Measurements from ENCODE around the gene CD22.

Gene CD22

GRCh38 chr19:35313587-35313986 lies 15.4 kb upstream of the CD22 start:
- H3K4me3 ChIP-seq (ENCODE audit: control insufficient read depth, low read depth, low read length) = no peak overlapping the region
- TF ChIP-seq, protein P1, sequence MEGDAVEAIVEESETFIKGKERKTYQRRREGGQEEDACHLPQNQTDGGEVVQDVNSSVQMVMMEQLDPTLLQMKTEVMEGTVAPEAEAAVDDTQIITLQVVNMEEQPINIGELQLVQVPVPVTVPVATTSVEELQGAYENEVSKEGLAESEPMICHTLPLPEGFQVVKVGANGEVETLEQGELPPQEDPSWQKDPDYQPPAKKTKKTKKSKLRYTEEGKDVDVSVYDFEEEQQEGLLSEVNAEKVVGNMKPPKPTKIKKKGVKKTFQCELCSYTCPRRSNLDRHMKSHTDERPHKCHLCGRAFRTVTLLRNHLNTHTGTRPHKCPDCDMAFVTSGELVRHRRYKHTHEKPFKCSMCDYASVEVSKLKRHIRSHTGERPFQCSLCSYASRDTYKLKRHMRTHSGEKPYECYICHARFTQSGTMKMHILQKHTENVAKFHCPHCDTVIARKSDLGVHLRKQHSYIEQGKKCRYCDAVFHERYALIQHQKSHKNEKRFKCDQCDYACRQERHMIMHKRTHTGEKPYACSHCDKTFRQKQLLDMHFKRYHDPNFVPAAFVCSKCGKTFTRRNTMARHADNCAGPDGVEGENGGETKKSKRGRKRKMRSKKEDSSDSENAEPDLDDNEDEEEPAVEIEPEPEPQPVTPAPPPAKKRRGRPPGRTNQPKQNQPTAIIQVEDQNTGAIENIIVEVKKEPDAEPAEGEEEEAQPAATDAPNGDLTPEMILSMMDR (conservative IDR thresholded peaks at IDR 0.05; ENCODE audit: control insufficient read depth, insufficient read depth, low read depth, low read length) = no peak
- DNase-seq (ENCODE audit: low read depth) = no peak

DNA sequence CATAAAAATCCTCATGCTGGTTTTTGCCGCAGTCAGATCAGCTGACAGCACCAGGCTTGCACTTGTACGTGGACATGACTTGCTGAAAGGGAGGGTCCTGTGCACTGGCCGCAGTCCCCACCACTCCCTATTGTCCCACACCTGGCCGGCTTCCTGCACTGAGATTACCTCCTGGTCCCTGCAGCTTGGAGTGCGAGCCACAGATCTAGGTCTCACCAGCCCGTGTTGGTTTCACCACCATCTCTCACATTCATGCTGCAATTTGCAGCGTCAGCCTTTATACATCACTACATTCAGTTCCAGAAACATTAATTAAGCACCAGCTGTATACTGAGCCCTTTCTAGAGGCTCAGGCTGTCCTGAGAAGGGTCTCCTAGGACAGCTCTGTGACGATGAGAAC lies 15.0 kb upstream of the CD22 start:
- no peak for DNase-seq (ENCODE audit: low read depth)
- TF ChIP-seq, protein P1 (conservative IDR thresholded peaks at IDR 0.05; ENCODE audit: control insufficient read depth, insufficient read depth, low read depth, low read length) = no peak
- H3K4me3 ChIP-seq (ENCODE audit: control insufficient read depth, low read depth, low read length) = no peak overlapping the region

GRCh38 chr19:35314858-35315470 lies 14.0 kb upstream of the CD22 start:
- DNase-seq (ENCODE audit: low read depth) = no peak
- TF ChIP-seq, protein P1 (conservative IDR thresholded peaks at IDR 0.05; ENCODE audit: control insufficient read depth, insufficient read depth, low read depth, low read length) = no peak
- H3K4me3 ChIP-seq (ENCODE audit: control insufficient read depth, low read depth, low read length) = no peak overlapping the region

- H3K4me3 ChIP-seq (ENCODE audit: control insufficient read depth, low read depth, low read length) = no peak overlapping the region
- TF ChIP-seq, protein P1 (conservative IDR thresholded peaks at IDR 0.05; ENCODE audit: control insufficient read depth, insufficient read depth, low read depth, low read length) = no peak
- DNase-seq (ENCODE audit: low read depth) = no peak
These were observed 13.1 kb upstream of the CD22 start for GRCh38 chr19:35315883-35316282.

DNA sequence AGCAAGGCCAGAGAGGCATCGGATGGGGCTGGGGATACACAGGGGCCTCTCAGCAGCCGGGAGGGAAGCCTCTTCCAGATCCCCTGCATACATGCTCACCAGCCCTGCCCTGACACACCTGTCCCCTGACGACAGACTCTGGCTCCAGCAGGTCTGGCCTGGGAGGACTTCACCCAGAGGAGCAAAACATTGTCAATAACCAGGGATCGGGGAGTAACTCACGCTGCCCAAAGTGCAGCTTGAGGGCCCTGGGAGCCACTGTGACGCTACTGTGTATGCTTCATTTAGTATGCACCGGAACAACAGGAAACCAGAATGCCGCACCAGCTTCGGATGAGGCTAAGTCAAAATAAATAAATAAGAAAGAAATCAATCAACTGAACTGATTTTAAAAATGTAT lies 12.4 kb upstream of the CD22 start:
- no peak for DNase-seq (ENCODE audit: low read depth)
- TF ChIP-seq, protein P1 (conservative IDR thresholded peaks at IDR 0.05; ENCODE audit: control insufficient read depth, insufficient read depth, low read depth, low read length) = no peak
- H3K4me3 ChIP-seq (ENCODE audit: control insufficient read depth, low read depth, low read length) = no peak overlapping the region

- TF ChIP-seq, protein P1 (conservative IDR thresholded peaks at IDR 0.05; ENCODE audit: control insufficient read depth, insufficient read depth, low read depth, low read length) = no peak
- DNase-seq (ENCODE audit: low read depth) = no peak
- H3K4me3 ChIP-seq (ENCODE audit: control insufficient read depth, low read depth, low read length) = no peak overlapping the region
These were observed 11.4 kb upstream of the CD22 start for GRCh38 chr19:35317464-35318043.

Measured in fibroblast of mammary gland (primary cell).